Endodermal cell (in vitro differentiated cells): ENCODE measurements around the gene ROMO1. TPM values are rescaled to one million over a fixed set of nuclear protein-coding genes. Genes with fewer than 3 reads are reported as not detected.
A peak's percentile ranks its signal among the peaks of the same experiment; 100 is the strongest.
"Not testable (repeated sequence)": the region's sequence is repeated elsewhere in the genome, so short reads cannot be mapped to it uniquely, and the experiment has no call there.

Experiments used
- DNase-seq: peaks from one replicate; pipeline ENCODE4 v3.0.0-alpha.2; 2017
- H3K27ac ChIP-seq: 2 replicates; pipeline ENCODE4 v1.5.1; 2013; ENCODE audit warnings: mild to moderate bottlenecking, low read depth, low read length, moderate library complexity
- H3K27me3 ChIP-seq: 2 replicates; pipeline ENCODE4 v1.6.1; 2013; ENCODE audit warnings: mild to moderate bottlenecking, low read length, moderate library complexity; ENCODE audit not compliant: insufficient read depth, control insufficient read depth, poor library complexity, severe bottlenecking
- H3K36me3 ChIP-seq: 2 replicates; pipeline ENCODE4 v1.7.0; 2013; ENCODE audit warnings: mild to moderate bottlenecking, low read length, moderate library complexity; ENCODE audit not compliant: control insufficient read depth, insufficient read depth
- H3K4me1 ChIP-seq: one replicate; pipeline ENCODE4 v1.7.0; 2013; ENCODE audit warnings: low read length; ENCODE audit not compliant: control insufficient read depth, insufficient read depth
- H3K4me3 ChIP-seq: 2 replicates; pipeline ENCODE4 v1.5.1; 2013; ENCODE audit warnings: mild to moderate bottlenecking, low read length, moderate library complexity
- H3K9ac ChIP-seq: 2 replicates; pipeline ENCODE4 v1.6.1; 2013; ENCODE audit warnings: mild to moderate bottlenecking, low read length, moderate library complexity; ENCODE audit not compliant: poor library complexity, severe bottlenecking; ENCODE audit errors: extremely low read depth
- H3K9me3 ChIP-seq: 2 replicates; pipeline ENCODE4 v1.6.1; 2013; ENCODE audit warnings: mild to moderate bottlenecking, low read length, moderate library complexity; ENCODE audit not compliant: control insufficient read depth
- H3K27ac Mint-ChIP-seq: 2 replicates; pipeline ENCODE4 v1.8.0; 2020; ENCODE audit warnings: mixed read lengths
- H3K27me3 Mint-ChIP-seq: 2 replicates; pipeline ENCODE4 v1.8.0; 2021; ENCODE audit warnings: mild to moderate bottlenecking, mixed read lengths; ENCODE audit not compliant: insufficient read depth
- H3K36me3 Mint-ChIP-seq: 2 replicates; pipeline ENCODE4 v1.8.0; 2020; ENCODE audit warnings: low read depth, mixed read lengths
- H3K4me1 Mint-ChIP-seq: 2 replicates; pipeline ENCODE4 v1.8.0; 2020; ENCODE audit warnings: mixed read lengths
- H3K4me3 Mint-ChIP-seq: 2 replicates; pipeline ENCODE4 v1.8.0; 2020; ENCODE audit warnings: mild to moderate bottlenecking, moderate library complexity, mixed read lengths
- H3K9me3 Mint-ChIP-seq: 2 replicates; pipeline ENCODE4 v1.8.0; 2020; ENCODE audit warnings: mild to moderate bottlenecking, mixed read lengths
- CTCF ChIP-seq: fragments of 200-600 bp; sonication (generic); conservative IDR thresholded peaks from 2 replicates; pipeline ENCODE4 v1.5.0; 2021; ENCODE audit warnings: antibody characterized with exemption, mild to moderate bottlenecking
- WGBS, 2 experiments: methylation state at CpG; one replicate each; pipeline versions ENCODE4 v1.1.5 to v1.1.7; 2013; ENCODE audit warnings: missing lambda C conversion rate in 2 of 2, mixed read lengths in 1 of 2; ENCODE audit not compliant: insufficient coverage in 1 of 2, insufficient read length in 1 of 2; 5-methylcytosine and 5-hydroxymethylcytosine counted together
- total RNA-seq, 2 donors: library from RNA; stranded (reverse); fragmentation: NEBNext Ultra II Directional in 1 of 2; extraction: Animal tissue kit (Norgen Biotek cat#: 25700) in 1 of 2; gene quantifications; 2 replicates in 1 of 2; 3 replicates in 1 of 2; pipeline ENCODE4 v1.2.1, GENCODE V29; 2021

ROMO1 gene
- total RNA-seq, 2 donors from 2014 or later: 194 to 243 TPM

GRCh38 chr20:35721219-35721618 lies 22.0 kb downstream of the ROMO1 start:
- Histone ChIP-seq H3K36me3 (peaks cover 96% of the 10 kb centered on the region), H3K9ac (no peak overlapping the region), H3K9me3 (no peaks in the 10 kb centered on the region), H3K27me3 (no peaks in the 10 kb centered on the region), H3K4me3 (no peak overlapping the region), H3K4me1 (no peaks in the 10 kb centered on the region), H3K27ac (no peak overlapping the region)
- Mint-ChIP-seq H3K27me3 (no peaks in the 10 kb centered on the region), H3K27ac (no peak overlapping the region), H3K9me3 (no peaks in the 10 kb centered on the region), H3K4me1 (no peaks in the 10 kb centered on the region), H3K36me3 (peaks cover 82% of the 10 kb centered on the region), H3K4me3 (no peak overlapping the region)
- peak; percentile 9 for DNase-seq
- WGBS, 2 experiments: 96 to 100% methylated on average over 3 of the region's 3 CpGs
- TF ChIP-seq CTCF: no peak

GRCh38 chr20:35721621-35722020 lies 22.4 kb downstream of the ROMO1 start:
- H3K27ac Mint-ChIP-seq: peak overlapping the region; percentile 66
- Histone ChIP-seq H3K36me3 (peaks cover 96% of the 10 kb centered on the region), H3K27me3 (no peaks in the 10 kb centered on the region), H3K9me3 (no peaks in the 10 kb centered on the region), H3K4me3 (no peak overlapping the region), H3K4me1 (no peaks in the 10 kb centered on the region), H3K27ac (no peak overlapping the region), H3K9ac (no peak overlapping the region)
- no peak for TF ChIP-seq CTCF
- 97 to 100% methylated on average over 1 to 3 of the region's 3 CpGs for WGBS, 2 experiments
- no peaks in the 10 kb centered on the region for H3K27me3 Mint-ChIP-seq
- H3K4me3 Mint-ChIP-seq: no peak overlapping the region
- no peaks in the 10 kb centered on the region for H3K9me3 Mint-ChIP-seq
- H3K4me1 Mint-ChIP-seq: no peaks in the 10 kb centered on the region
- DNase-seq: no peak
- peaks cover 82% of the 10 kb centered on the region for H3K36me3 Mint-ChIP-seq

GRCh38 chr20:35723275-35723639 lies 24.1 kb downstream of the ROMO1 start:
- H3K27me3 ChIP-seq, H3K27me3 Mint-ChIP-seq, H3K9me3 Mint-ChIP-seq, H3K27ac ChIP-seq, H3K4me1 Mint-ChIP-seq, H3K4me3 ChIP-seq, H3K9ac ChIP-seq, H3K4me3 Mint-ChIP-seq, H3K9me3 ChIP-seq, H3K4me1 ChIP-seq: not testable (repeated sequence)
- 96 to 98% methylated on average over 4 of the region's 4 CpGs for WGBS, 2 experiments
- H3K36me3 Mint-ChIP-seq: peaks cover 82% of the 10 kb centered on the region
- peak; percentile 32 for DNase-seq
- H3K27ac Mint-ChIP-seq: peak overlapping the region; percentile 31
- peaks cover 95% of the 10 kb centered on the region for H3K36me3 ChIP-seq

- not testable (repeated sequence) for H3K9me3 Mint-ChIP-seq, H3K4me1 ChIP-seq, H3K4me1 Mint-ChIP-seq, H3K9me3 ChIP-seq, H3K27ac ChIP-seq, H3K9ac ChIP-seq, H3K27me3 ChIP-seq, H3K4me3 ChIP-seq, H3K4me3 Mint-ChIP-seq, H3K27me3 Mint-ChIP-seq, H3K27ac Mint-ChIP-seq
- H3K36me3 ChIP-seq: peaks cover 95% of the 10 kb centered on the region
- 84 to 97% methylated on average over 10 to 12 of the region's 12 CpGs for WGBS, 2 experiments
- peak; percentile 41 for DNase-seq
- peaks cover 84% of the 10 kb centered on the region for H3K36me3 Mint-ChIP-seq
Observed at GRCh38 chr20:35723652-35724320, 24.6 kb downstream of the ROMO1 start.
